GM12878 (cell line): ENCODE measurements around the gene SLC13A4. TPM values are rescaled to one million over a fixed set of nuclear protein-coding genes. Genes with fewer than 3 reads are reported as not detected.

Experiments used
- ATAC-seq: fragments of 200-7000 bp; cut with Tn5 transposase; 3 replicates; pipeline ENCODE4 v1.9.1; 2020; ENCODE audit warnings: mild to moderate bottlenecking, moderate library complexity
- BruUV-seq: library from RNA; stranded (reverse); fragments of 400-500 nt; replicated peaks from 2 replicates; lab custom pipeline; 2021; lab: Mats Ljungman, UMichigan
- CTCF ChIA-PET: fragments of 300-600 bp; sonication (Branson Sonifier 250); formaldehyde crosslinking; extraction: SDS; loops from one replicate; lab custom pipeline; 2021; ENCODE audit warnings: inconsistent platforms; lab: Yijun Ruan, JAX
- POLR2A ChIA-PET: fragments of 350-600 bp; formaldehyde crosslinking; extraction: SDS; loops from one replicate; lab custom pipeline; 2021; ENCODE audit warnings: inconsistent platforms; lab: Charles Lee
- RAD21 ChIA-PET: fragments of 300-600 bp; sonication (Branson Sonifier 250); formaldehyde crosslinking; loops from one replicate; lab custom pipeline; 2023; ENCODE audit warnings: antibody characterized with exemption; ENCODE audit not compliant: unreplicated experiment; lab: Charles Lee
- SMC1A ChIA-PET: fragments of 300-600 bp; sonication (Branson Sonifier 250); formaldehyde crosslinking; loops from one replicate; lab custom pipeline; 2023; ENCODE audit not compliant: unreplicated experiment, uncharacterized antibody; lab: Charles Lee
- DNase-seq: peaks from one replicate; pipeline ENCODE4 v3.0.0-alpha.2; 2011; ENCODE audit warnings: low read depth, low spot score
- FAIRE-seq: peaks from 3 replicates; lab custom pipeline; 2011; peaks lifted over from hg19 to GRCh38; lab: Jason Lieb, UNC
- H2AFZ ChIP-seq: 2 replicates; pipeline ENCODE4 v1.6.0; 2011; ENCODE audit warnings: low read depth, low read length, control low read depth; ENCODE audit not compliant: control insufficient read depth
- H3K27ac ChIP-seq: 2 replicates; pipeline ENCODE4 v1.5.1; 2011; ENCODE audit warnings: control low read depth; ENCODE audit not compliant: control insufficient read depth, insufficient read depth
- H3K27me3 ChIP-seq, 2 experiments: replicated peaks in 1 of 2; 2 replicates each; pipeline versions ENCODE4 v1.6.0 to v1.6.1; 2011; ENCODE audit warnings: low read length in 1 of 2; ENCODE audit not compliant: control insufficient read depth in 2 of 2, insufficient read depth in 2 of 2
- H3K36me3 ChIP-seq, 2 experiments: 2 replicates each; pipeline ENCODE4 v1.5.1; 2011; ENCODE audit warnings: low read length in 1 of 2; ENCODE audit not compliant: control insufficient read depth in 2 of 2, insufficient read depth in 2 of 2
- H3K4me1 ChIP-seq: 2 replicates; pipeline ENCODE4 v1.6.1; 2011; ENCODE audit warnings: mild to moderate bottlenecking, low read length, moderate library complexity, mixed read lengths; ENCODE audit not compliant: control insufficient read depth, insufficient read depth
- H3K4me2 ChIP-seq: 2 replicates; pipeline ENCODE4 v1.6.0; 2011; ENCODE audit warnings: control low read depth; ENCODE audit not compliant: control insufficient read depth, insufficient read depth
- H3K4me3 ChIP-seq: fragments of 200-600 bp; sonication (generic); 2 replicates; pipeline ENCODE4 v1.5.1; 2016
- H3K79me2 ChIP-seq: 2 replicates; pipeline ENCODE4 v1.6.0; 2011; ENCODE audit warnings: low read length; ENCODE audit not compliant: control insufficient read depth, insufficient read depth
- H3K9ac ChIP-seq: 2 replicates; pipeline ENCODE4 v1.8.0; 2011; ENCODE audit warnings: low read length, control low read depth, mixed read lengths; ENCODE audit not compliant: control insufficient read depth, insufficient read depth
- H3K9me3 ChIP-seq: replicated peaks from 3 replicates; pipeline ENCODE4 v1.5.1; 2011; ENCODE audit warnings: mild to moderate bottlenecking, low read length; ENCODE audit not compliant: control insufficient read depth, insufficient read depth
- H4K20me1 ChIP-seq: 2 replicates; pipeline ENCODE4 v1.6.0; 2011; ENCODE audit not compliant: control insufficient read depth, insufficient read depth
- ATF3 ChIP-seq: IDR thresholded peaks from 2 replicates; pipeline ENCODE4 v1.6.1; 2011; ENCODE audit warnings: low read depth, mild to moderate bottlenecking, low read length, moderate library complexity, borderline replicate concordance; ENCODE audit errors: extremely low read depth
- HCFC1 ChIP-seq: fragments of 150-350 bp; IDR thresholded peaks from 2 replicates; pipeline ENCODE4 v1.6.1; 2014; ENCODE audit warnings: low read length
- HDAC2 ChIP-seq: fragments of 200-600 bp; sonication (generic); IDR thresholded peaks from 2 replicates; pipeline ENCODE4 v1.6.1; 2017
- NR2C2 ChIP-seq: IDR thresholded peaks from 2 replicates; pipeline ENCODE4 v1.6.1; 2011; ENCODE audit warnings: borderline replicate concordance, low read depth; ENCODE audit not compliant: control insufficient read depth, insufficient read length
- POLR2A ChIP-seq: IDR thresholded peaks from 2 replicates; pipeline ENCODE4 v1.6.1; 2011; ENCODE audit warnings: low read depth, mild to moderate bottlenecking, low read length
- PRDM15 ChIP-seq: fragments of 450-650 bp; formaldehyde crosslinking; IDR thresholded peaks from 2 replicates; pipeline ENCODE4 v1.4.0; 2020; ENCODE audit warnings: mild to moderate bottlenecking, moderate library complexity
- RAD21 ChIP-seq: IDR thresholded peaks from 2 replicates; pipeline ENCODE4 v1.6.1; 2011; ENCODE audit warnings: mild to moderate bottlenecking, low read depth, low read length, moderate library complexity; ENCODE audit not compliant: insufficient read depth
- SMC3 ChIP-seq: IDR thresholded peaks from 2 replicates; pipeline ENCODE4 v1.6.1; 2011; ENCODE audit warnings: low read length, improper control_type of control experiment, borderline replicate concordance
- TBL1XR1 ChIP-seq: IDR thresholded peaks from 2 replicates; pipeline ENCODE4 v1.6.1; 2012; ENCODE audit warnings: low read depth, low read length, improper control_type of control experiment
- USF2 ChIP-seq: IDR thresholded peaks from 2 replicates; pipeline ENCODE4 v1.6.1; 2011; ENCODE audit warnings: low read depth, low read length, improper control_type of control experiment, borderline replicate concordance
- YY1 ChIP-seq: IDR thresholded peaks from 2 replicates; pipeline ENCODE4 v1.6.1; 2011; ENCODE audit warnings: low read depth, mild to moderate bottlenecking, low read length
- ZBTB40 ChIP-seq: fragments of 450-650 bp; IDR thresholded peaks from 2 replicates; pipeline ENCODE4 v1.6.1; 2016; ENCODE audit warnings: mild to moderate bottlenecking, moderate library complexity, borderline replicate concordance
- WGBS: methylation state at CpG from one replicate; pipeline ENCODE4 v1.1.6; 2016; ENCODE audit warnings: low lambda C conversion rate; ENCODE audit not compliant: insufficient replicate concordance, insufficient coverage; ENCODE audit errors: missing lambda C conversion rate; 5-methylcytosine and 5-hydroxymethylcytosine counted together
- in situ Hi-C: fragments of 300-500 bp; cut with MboI; formaldehyde crosslinking; loops from 9 replicates; pipeline ENCODE4 v1.14.3; 2018; ENCODE audit warnings: mixed read lengths
- intact Hi-C: fragments of 100-400 bp; cut with micrococcal nuclease; formaldehyde crosslinking; loops from one replicate; pipeline ENCODE4 v1.14.2; 2022; ENCODE audit not compliant: unreplicated experiment
- polyA plus RNA-seq, 11 experiments: library from polyadenylated mRNA; depleted of rRNA in 4 of 11; unstranded in 6 of 11; stranded (reverse) in 5 of 11; fragments of >200 nt; fragmentation: Nextera tagmentation in 4 of 11; fragmentation: Illumina TruSeq in 1 of 11; extraction: Ambion mirVana in 4 of 11; extraction: Trizol in 1 of 11; gene quantifications; 1 replicate in 1 of 11; 2 replicates in 10 of 11; pipeline versions ENCODE4 v1.2.1 to v1.2.3, GENCODE V29; 2011 to 2016; ENCODE audit warnings: inconsistent platforms in 2 of 11, missing spikeins in 2 of 11, low read depth in 1 of 11
- total RNA-seq, 4 experiments: library from RNA; depleted of rRNA in 3 of 4; stranded (reverse); fragments of >200 nt in 3 of 4; fragmentation: Illumina TruSeq in 1 of 4; extraction: Trizol in 1 of 4; gene quantifications; 2 replicates each; pipeline versions ENCODE4 v1.2.1 to v1.2.3, GENCODE V29; 2013 to 2021

SLC13A4 gene
- total and polyA plus RNA-seq, 10 of the 15 experiments (the other 5 are each of a cell fraction or from before 2014, with no cell fraction given): 0.14 to 0.23 (median 0.20) TPM; not detected in 7

- H3K4me1 ChIP-seq: no peaks in the 10 kb centered on the region; the same call in 1 of the 2 replicates
- CTCF ChIA-PET: interaction anchor here (0.6 to 8.2 kb wide), 30 partner anchors 8 to 620 kb away, joined by 3 to 89 read pairs (median 4); partner anchors contain the start of gene STMP1
- ATAC-seq: peak; percentile 91
- no peak for DNase-seq
- 68% methylated on average over 3 of the region's 3 CpGs for WGBS
- POLR2A ChIA-PET: interaction anchor here (2.5 kb wide), 1 partner anchor 10 kb away, joined by 17 read pairs; the partner anchor contains the start of gene STMP1
- H2AFZ ChIP-seq: no peak overlapping the region
- H3K9me3 ChIP-seq: no peaks in the 10 kb centered on the region; the same call in 2 of the 3 replicates
- no TSS peak for BruUV-seq
- no peak overlapping the region for H3K27ac ChIP-seq
- H3K27me3 ChIP-seq: no peaks in the 10 kb centered on the region
- SMC1A ChIA-PET: interaction anchor here (0.9 to 3.8 kb wide), 9 partner anchors 8 to 336 kb away, joined by 3 to 21 read pairs (median 4); partner anchors contain the start of gene STMP1
- no peak overlapping the region for H3K4me2 ChIP-seq
- in situ Hi-C loops (no loop called here), intact Hi-C loops (loop anchor here (1.0 to 5.0 kb wide), 3 partner anchors 39 to 340 kb away; no protein-coding TSS in a partner anchor)
- peaks cover 12% of the 10 kb centered on the region for H3K79me2 ChIP-seq
- no peak overlapping the region for H3K4me3 ChIP-seq
- RAD21 ChIA-PET: interaction anchor here (1.0 to 1.7 kb wide), 3 partner anchors 10 to 105 kb away, joined by 3 to 7 read pairs (median 6); partner anchors contain the start of gene STMP1
- FAIRE-seq: peak; percentile 31
- peaks cover 0 to 12% of the 10 kb centered on the region in 2 experiments; a peak in 1 of 4 replicates for H3K36me3 ChIP-seq
- H3K9ac ChIP-seq: no peak overlapping the region
- H4K20me1 ChIP-seq: no peaks in the 10 kb centered on the region
- TF ChIP-seq USF2 (no peak), ZBTB40 (no peak), PRDM15 (CRISPR knock-in tag) (no peak), TBL1XR1 (no peak), RAD21 (peak; percentile 71), POLR2A (no peak), HCFC1 (no peak), ATF3 (no peak), SMC3 (peak; percentile 52), HDAC2 (no peak), YY1 (0 out of 2 replicates have a peak, but pooled peaks have one; percentile 12), NR2C2 (no peak)
These were observed 55.2 kb downstream of the SLC13A4 start for GRCh38 chr7:135672560-135673359.
